ENCODE data around the gene CYB5A.
"Not testable (repeated sequence)": the region's sequence is repeated elsewhere in the genome, so short reads cannot be mapped to it uniquely, and the experiment has no call there.

CYB5A gene

GRCh38 chr18:74291771-74292540 is at the start of gene CYB5A:
Gene CYB5A, minus strand, starts transcription at chr18:74291963. Its CDS starts 88 bp downstream, at chr18:74291875.
- DNase-seq (ENCODE audit: extremely low spot score, insufficient read length, low read depth) (peak; percentile 99), FAIRE-seq (peak; percentile 99)

GRCh38 chr18:74337912-74338309 is 46.1 kb upstream of the CYB5A start:
- DNase-seq (ENCODE audit: extremely low spot score, insufficient read length, low read depth) (no peak), FAIRE-seq (no peak)

- DNase-seq (ENCODE audit: extremely low spot score, insufficient read length, low read depth): no peak
- no peak for FAIRE-seq
Observed at GRCh38 chr18:74337155-74337911, 45.6 kb upstream of the CYB5A start.

GRCh38 chr18:74336656-74337055 is 44.9 kb upstream of the CYB5A start:
- peak; percentile 67 for FAIRE-seq
- DNase-seq (ENCODE audit: extremely low spot score, insufficient read length, low read depth): no peak

GRCh38 chr18:74334242-74334893 is 42.6 kb upstream of the CYB5A start:
- peak; percentile 39 for FAIRE-seq
- no peak for DNase-seq (ENCODE audit: extremely low spot score, insufficient read length, low read depth)

- DNase-seq (ENCODE audit: extremely low spot score, insufficient read length, low read depth): no peak
- FAIRE-seq: no peak
Observed at GRCh38 chr18:74333091-74333490, 41.3 kb upstream of the CYB5A start.

GRCh38 chr18:74331404-74331803 is 39.6 kb upstream of the CYB5A start:
- DNase-seq (ENCODE audit: extremely low spot score, insufficient read length, low read depth) (no peak), FAIRE-seq (no peak)

GRCh38 chr18:74329688-74330205 is 38.0 kb upstream of the CYB5A start:
- FAIRE-seq: peak; percentile 21
- no peak for DNase-seq (ENCODE audit: extremely low spot score, insufficient read length, low read depth)

- DNase-seq (ENCODE audit: extremely low spot score, insufficient read length, low read depth) (no peak), FAIRE-seq (no peak)
Observed at GRCh38 chr18:74328206-74328605, 36.4 kb upstream of the CYB5A start.

GRCh38 chr18:74326791-74327190 is 35.0 kb upstream of the CYB5A start:
- not testable (repeated sequence) for FAIRE-seq; DNase-seq (ENCODE audit: extremely low spot score, insufficient read length, low read depth)

- FAIRE-seq (no peak), DNase-seq (ENCODE audit: extremely low spot score, insufficient read length, low read depth) (no peak)
Observed at GRCh38 chr18:74326231-74326630, 34.5 kb upstream of the CYB5A start.

- DNase-seq (ENCODE audit: extremely low spot score, insufficient read length, low read depth) (no peak), FAIRE-seq (no peak)
Observed at GRCh38 chr18:74316257-74317170, 24.8 kb upstream of the CYB5A start.

- DNase-seq (ENCODE audit: extremely low spot score, insufficient read length, low read depth) (no peak), FAIRE-seq (no peak)
Observed at GRCh38 chr18:74315464-74316256, 23.9 kb upstream of the CYB5A start, which contains the start of gene C18orf63. Gene C18orf63, plus strand, starts transcription at chr18:74315839. Its CDS starts 2,027 bp downstream, at chr18:74317866.

- no peak for FAIRE-seq
- DNase-seq (ENCODE audit: extremely low spot score, insufficient read length, low read depth): no peak
Observed at GRCh38 chr18:74314759-74315463, 23.1 kb upstream of the CYB5A start.

- DNase-seq (ENCODE audit: extremely low spot score, insufficient read length, low read depth): no peak
- FAIRE-seq: no peak
Observed at GRCh38 chr18:74311000-74311399, 19.2 kb upstream of the CYB5A start.

GRCh38 chr18:74310411-74310810 is 18.6 kb upstream of the CYB5A start:
- no peak for DNase-seq (ENCODE audit: extremely low spot score, insufficient read length, low read depth)
- FAIRE-seq: peak; percentile 46

- FAIRE-seq (no peak), DNase-seq (ENCODE audit: extremely low spot score, insufficient read length, low read depth) (no peak)
Observed at GRCh38 chr18:74303936-74304335, 12.2 kb upstream of the CYB5A start.

GRCh38 chr18:74303306-74303705 is 11.5 kb upstream of the CYB5A start:
- peak; percentile 48 for FAIRE-seq
- no peak for DNase-seq (ENCODE audit: extremely low spot score, insufficient read length, low read depth)

Measured in GM18507 (cell line).